Endothelial cell (in vitro differentiated cells): Measurements from ENCODE around the gene PPP1R9A. TPM values are rescaled to one million over a fixed set of nuclear protein-coding genes. Genes with fewer than 3 reads are reported as not detected.

ENCODE experiments used
- DNase-seq: peaks from one replicate; pipeline ENCODE4 v3.0.0; 2021; ENCODE audit warnings: low spot score
- H3K27ac Mint-ChIP-seq: one replicate; pipeline ENCODE4 v1.8.0; 2021; ENCODE audit warnings: mixed read lengths, inconsistent platforms; ENCODE audit not compliant: unreplicated experiment
- H3K27me3 Mint-ChIP-seq: one replicate; pipeline ENCODE4 v1.8.0; 2021; ENCODE audit warnings: mild to moderate bottlenecking, moderate library complexity, mixed read lengths, inconsistent platforms; ENCODE audit not compliant: unreplicated experiment
- H3K36me3 Mint-ChIP-seq: one replicate; pipeline ENCODE4 v1.8.0; 2021; ENCODE audit warnings: mild to moderate bottlenecking, low read depth, mixed read lengths, inconsistent platforms; ENCODE audit not compliant: unreplicated experiment
- H3K4me1 Mint-ChIP-seq: one replicate; pipeline ENCODE4 v1.8.0; 2021; ENCODE audit warnings: mild to moderate bottlenecking, mixed read lengths, inconsistent platforms; ENCODE audit not compliant: unreplicated experiment
- H3K4me3 Mint-ChIP-seq: one replicate; pipeline ENCODE4 v1.8.0; 2021; ENCODE audit warnings: mild to moderate bottlenecking, mixed read lengths, inconsistent platforms; ENCODE audit not compliant: unreplicated experiment
- H3K9me3 Mint-ChIP-seq: one replicate; pipeline ENCODE4 v1.8.0; 2021; ENCODE audit warnings: mixed read lengths, inconsistent platforms; ENCODE audit not compliant: unreplicated experiment
- total RNA-seq: library from RNA; stranded (reverse); fragmentation: NEBNext Ultra II Directional; extraction: Animal tissue kit (Norgen Biotek cat#: 25700); gene quantifications from one replicate; pipeline ENCODE4 v1.2.1, GENCODE V29; 2021; ENCODE audit not compliant: unreplicated experiment
- TF ChIP-seq, protein P1 (sequence below): fragments of 200-600 bp; sonication (generic); IDR thresholded peaks from one replicate; pipeline ENCODE4 v1.5.0; 2021; ENCODE audit warnings: antibody characterized with exemption; ENCODE audit not compliant: unreplicated experiment

Gene PPP1R9A
- total RNA-seq, 1 donor from 2014 or later, result 22.2 TPM

DNA sequence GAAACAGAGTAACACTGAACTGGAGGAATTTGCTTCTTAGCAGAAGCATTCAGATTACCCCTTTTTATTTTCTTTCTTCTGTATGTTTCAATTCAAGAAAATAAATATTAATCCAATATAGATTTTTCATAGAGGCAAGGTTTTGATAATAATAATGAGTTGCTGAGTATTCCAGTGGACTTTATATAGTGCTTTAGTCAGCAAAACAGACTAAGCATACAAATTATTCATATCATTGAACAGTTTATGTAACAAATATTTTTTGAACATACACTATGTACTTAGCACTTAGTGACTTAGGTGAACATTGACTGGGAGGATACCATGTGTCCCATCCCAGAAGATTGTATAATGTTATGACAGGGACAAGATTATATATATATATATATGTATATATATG is 32.0 kb downstream of the PPP1R9A start:
- peaks cover 8% of the 10 kb centered on the region for H3K4me1 Mint-ChIP-seq
- DNase-seq, result no peak
- no peak overlapping the region for H3K4me3 Mint-ChIP-seq
- H3K9me3 Mint-ChIP-seq, result no peaks in the 10 kb centered on the region
- TF ChIP-seq, protein P1, sequence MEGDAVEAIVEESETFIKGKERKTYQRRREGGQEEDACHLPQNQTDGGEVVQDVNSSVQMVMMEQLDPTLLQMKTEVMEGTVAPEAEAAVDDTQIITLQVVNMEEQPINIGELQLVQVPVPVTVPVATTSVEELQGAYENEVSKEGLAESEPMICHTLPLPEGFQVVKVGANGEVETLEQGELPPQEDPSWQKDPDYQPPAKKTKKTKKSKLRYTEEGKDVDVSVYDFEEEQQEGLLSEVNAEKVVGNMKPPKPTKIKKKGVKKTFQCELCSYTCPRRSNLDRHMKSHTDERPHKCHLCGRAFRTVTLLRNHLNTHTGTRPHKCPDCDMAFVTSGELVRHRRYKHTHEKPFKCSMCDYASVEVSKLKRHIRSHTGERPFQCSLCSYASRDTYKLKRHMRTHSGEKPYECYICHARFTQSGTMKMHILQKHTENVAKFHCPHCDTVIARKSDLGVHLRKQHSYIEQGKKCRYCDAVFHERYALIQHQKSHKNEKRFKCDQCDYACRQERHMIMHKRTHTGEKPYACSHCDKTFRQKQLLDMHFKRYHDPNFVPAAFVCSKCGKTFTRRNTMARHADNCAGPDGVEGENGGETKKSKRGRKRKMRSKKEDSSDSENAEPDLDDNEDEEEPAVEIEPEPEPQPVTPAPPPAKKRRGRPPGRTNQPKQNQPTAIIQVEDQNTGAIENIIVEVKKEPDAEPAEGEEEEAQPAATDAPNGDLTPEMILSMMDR, result no peak
- peaks cover 3% of the 10 kb centered on the region for H3K27me3 Mint-ChIP-seq
- H3K27ac Mint-ChIP-seq, result no peak overlapping the region
- no peaks in the 10 kb centered on the region for H3K36me3 Mint-ChIP-seq

DNA sequence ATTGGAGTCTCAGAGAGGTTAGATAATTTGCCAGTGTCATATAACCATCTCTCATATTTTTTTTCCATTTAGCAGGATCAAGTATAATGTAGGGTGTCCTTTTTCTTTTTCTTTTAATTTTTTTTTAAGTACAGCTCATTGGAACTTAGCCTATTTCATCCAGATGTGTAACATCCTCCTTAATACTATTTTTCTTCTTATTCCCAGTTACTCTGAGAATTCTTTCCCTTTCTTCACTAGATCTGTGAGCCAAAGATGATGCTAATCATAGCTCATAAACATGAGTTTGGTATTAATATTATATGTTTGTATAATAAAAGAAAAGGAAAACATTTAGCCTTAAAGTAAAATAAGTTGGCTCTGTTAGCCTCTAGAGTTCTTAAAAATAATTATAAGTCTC is 32.8 kb downstream of the PPP1R9A start:
- H3K4me3 Mint-ChIP-seq, result no peak overlapping the region
- H3K36me3 Mint-ChIP-seq, result no peaks in the 10 kb centered on the region
- no peak overlapping the region for H3K27ac Mint-ChIP-seq
- DNase-seq, result no peak
- peaks cover 8% of the 10 kb centered on the region for H3K4me1 Mint-ChIP-seq
- peaks cover 3% of the 10 kb centered on the region for H3K27me3 Mint-ChIP-seq
- H3K9me3 Mint-ChIP-seq, result no peaks in the 10 kb centered on the region
- TF ChIP-seq, protein P1, result no peak

DNA sequence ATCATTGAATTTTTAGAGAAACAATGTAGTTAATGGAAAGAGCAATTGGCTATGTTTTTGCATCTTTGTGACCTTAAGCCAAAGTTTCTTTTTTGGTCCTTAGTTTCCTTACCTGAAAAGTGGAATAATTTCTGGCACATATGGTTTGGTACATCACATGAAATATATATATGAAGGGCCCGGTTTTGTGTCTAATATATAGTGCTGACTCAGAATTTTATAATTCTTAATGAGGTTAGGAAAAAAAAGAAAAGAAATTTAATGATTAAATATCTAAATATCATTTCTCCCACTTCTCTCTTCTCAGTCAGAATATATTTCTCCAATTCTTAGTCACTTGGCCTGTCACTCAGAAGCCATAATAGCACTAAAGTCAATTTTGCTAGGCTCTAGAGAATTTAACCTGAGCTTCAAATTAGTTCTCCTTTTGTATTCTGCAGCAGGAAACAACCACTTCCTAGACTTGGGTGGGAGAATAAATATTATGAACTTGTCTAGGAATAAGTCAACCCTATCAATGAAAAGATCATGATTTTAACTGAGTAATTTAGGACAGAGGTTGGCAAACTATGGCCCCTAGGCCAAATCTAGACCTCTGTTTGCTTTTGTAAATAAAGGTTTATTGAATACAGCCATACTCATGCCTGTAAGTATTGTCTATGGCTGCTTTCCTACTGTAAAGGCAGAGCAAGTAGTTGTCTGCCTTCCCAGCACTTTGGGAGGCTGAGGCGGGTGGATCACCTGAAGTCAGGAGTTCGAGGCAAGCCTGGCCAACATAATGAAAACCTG is 34.6 kb downstream of the PPP1R9A start:
- Mint-ChIP-seq H3K27ac (no peak overlapping the region), H3K4me1 (no peaks in the 10 kb centered on the region), H3K9me3 (no peaks in the 10 kb centered on the region), H3K27me3 (peaks cover 3% of the 10 kb centered on the region), H3K36me3 (no peaks in the 10 kb centered on the region), H3K4me3 (no peak overlapping the region)
- no peak for DNase-seq
- TF ChIP-seq, protein P1, result no peak

DNA sequence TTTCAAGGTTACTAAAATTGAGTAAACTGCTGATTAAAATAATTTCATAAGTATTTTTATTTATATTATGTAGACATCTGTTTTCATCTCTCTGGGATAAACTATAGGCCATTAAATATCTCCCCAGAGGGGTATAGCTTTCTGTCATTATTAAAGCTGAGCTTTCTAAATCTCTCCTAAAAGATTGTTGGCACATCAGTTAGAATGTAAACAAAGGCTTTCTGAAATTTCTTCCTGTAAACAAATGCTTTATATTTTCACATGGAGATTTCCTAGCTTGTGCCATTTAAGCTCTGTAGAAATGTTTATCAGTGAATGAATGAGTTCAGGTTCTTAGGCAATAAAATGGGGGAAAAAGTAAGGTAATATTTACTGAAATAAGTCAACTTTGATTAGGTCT is 35.7 kb downstream of the PPP1R9A start:
- peaks cover under 1% of the 10 kb centered on the region for H3K27me3 Mint-ChIP-seq
- no peak for DNase-seq
- no peak overlapping the region for H3K4me3 Mint-ChIP-seq
- H3K9me3 Mint-ChIP-seq, result no peaks in the 10 kb centered on the region
- H3K36me3 Mint-ChIP-seq, result no peaks in the 10 kb centered on the region
- no peaks in the 10 kb centered on the region for H3K4me1 Mint-ChIP-seq
- no peak overlapping the region for H3K27ac Mint-ChIP-seq
- TF ChIP-seq, protein P1, result no peak

DNA sequence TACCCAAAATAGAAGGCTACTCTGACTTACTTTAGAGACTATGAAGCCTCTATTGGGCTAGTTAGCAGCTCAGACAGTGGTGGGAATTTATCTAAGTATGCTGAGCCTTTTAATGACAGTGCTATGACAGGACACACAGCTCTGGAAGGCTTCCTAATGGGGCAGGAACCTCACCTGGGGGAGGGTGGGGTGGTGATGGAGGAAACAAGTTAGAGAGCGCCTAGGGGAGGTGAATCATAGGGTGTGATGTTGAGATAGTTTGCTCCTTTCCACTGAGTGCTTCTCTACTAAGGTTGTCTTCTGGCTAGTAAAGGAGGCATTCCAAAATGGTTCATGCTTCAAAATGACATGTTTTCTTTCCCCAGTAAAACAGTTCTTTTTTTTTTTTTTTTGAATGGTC is 42.1 kb downstream of the PPP1R9A start:
- H3K4me1 Mint-ChIP-seq, result no peaks in the 10 kb centered on the region
- H3K27ac Mint-ChIP-seq, result no peak overlapping the region
- no peaks in the 10 kb centered on the region for H3K36me3 Mint-ChIP-seq
- DNase-seq, result no peak
- TF ChIP-seq, protein P1, result no peak
- no peaks in the 10 kb centered on the region for H3K9me3 Mint-ChIP-seq
- H3K4me3 Mint-ChIP-seq, result no peak overlapping the region
- H3K27me3 Mint-ChIP-seq, result no peaks in the 10 kb centered on the region
